Measurements from ENCODE around the gene HIP1.
"Not testable (repeated sequence)": the region's sequence is repeated elsewhere in the genome, so short reads cannot be mapped to it uniquely, and the experiment has no call there.

Gene HIP1

DNA sequence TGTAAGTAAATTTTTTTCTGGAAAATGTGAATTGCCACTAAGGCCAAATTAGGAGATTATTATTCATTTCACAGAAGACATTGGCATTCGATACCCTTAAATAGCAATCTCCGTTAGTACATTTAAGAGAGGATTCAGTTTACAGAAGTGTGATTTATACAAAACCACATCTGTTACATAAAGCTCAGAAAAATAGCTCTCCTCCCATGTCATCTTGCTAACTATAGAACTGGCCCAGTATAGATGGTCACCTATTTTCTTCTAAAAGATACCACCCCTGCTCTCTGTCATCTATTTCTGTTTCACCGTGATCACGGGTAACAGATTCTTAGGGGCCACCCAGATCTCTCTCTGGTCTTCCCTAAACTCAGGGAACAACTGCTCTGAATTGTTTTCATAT, 119.1 kb downstream of the HIP1 start:
- no peak overlapping the region for H3K4me3 ChIP-seq (ENCODE audit: low read depth, low read length)
- no peak for TF ChIP-seq CTCF (IDR thresholded peaks at IDR 0.05; ENCODE audit: low read depth, low read length)

GRCh38 chr7:75617634-75618234, 121.0 kb downstream of the HIP1 start:
- TF ChIP-seq CTCF (IDR thresholded peaks at IDR 0.05; ENCODE audit: low read depth, low read length): no peak
- H3K4me3 ChIP-seq (ENCODE audit: low read depth, low read length): no peak overlapping the region

DNA sequence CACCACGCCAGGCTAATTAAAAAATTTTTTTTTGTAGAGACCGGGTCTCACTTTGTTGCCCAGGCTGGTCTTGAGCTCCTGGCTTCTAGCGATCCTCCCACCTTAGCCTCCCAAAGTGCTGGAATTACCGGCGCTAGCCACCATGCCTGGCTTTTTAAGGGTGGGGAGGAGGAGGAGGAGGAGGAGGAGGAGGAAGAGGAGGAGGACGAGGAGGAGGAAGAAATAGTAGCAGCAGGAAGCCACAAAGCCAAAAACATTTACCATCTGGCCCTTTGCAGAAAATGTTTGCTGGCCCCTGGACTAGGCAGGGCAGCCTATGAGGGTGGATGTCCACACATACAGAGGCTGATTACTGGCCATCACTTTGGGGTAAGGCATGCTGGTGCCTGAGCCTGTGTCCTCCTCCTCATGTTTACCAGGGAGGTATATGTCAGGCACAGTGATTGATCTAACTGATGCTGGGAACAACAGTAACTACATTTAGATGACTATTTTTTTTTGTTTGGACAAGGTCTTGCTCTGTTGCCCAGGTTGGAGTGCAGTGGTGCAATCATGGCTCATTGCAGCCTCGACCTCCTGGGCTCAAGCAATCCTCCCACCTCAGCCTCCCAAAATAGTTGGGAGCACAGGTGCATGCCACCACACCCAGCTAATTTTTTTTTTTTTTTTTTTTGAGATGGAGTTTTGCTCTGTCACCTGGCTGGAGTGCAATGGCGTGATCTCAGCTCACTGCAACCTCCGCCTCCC, 122.1 kb downstream of the HIP1 start:
- no peak for TF ChIP-seq CTCF (IDR thresholded peaks at IDR 0.05; ENCODE audit: low read depth, low read length)
- H3K4me3 ChIP-seq (ENCODE audit: low read depth, low read length): no peak overlapping the region

- H3K4me3 ChIP-seq (ENCODE audit: low read depth, low read length): no peak overlapping the region
- TF ChIP-seq CTCF (IDR thresholded peaks at IDR 0.05; ENCODE audit: low read depth, low read length): no peak
These were observed 124.3 kb downstream of the HIP1 start for GRCh38 chr7:75614401-75614800.

DNA sequence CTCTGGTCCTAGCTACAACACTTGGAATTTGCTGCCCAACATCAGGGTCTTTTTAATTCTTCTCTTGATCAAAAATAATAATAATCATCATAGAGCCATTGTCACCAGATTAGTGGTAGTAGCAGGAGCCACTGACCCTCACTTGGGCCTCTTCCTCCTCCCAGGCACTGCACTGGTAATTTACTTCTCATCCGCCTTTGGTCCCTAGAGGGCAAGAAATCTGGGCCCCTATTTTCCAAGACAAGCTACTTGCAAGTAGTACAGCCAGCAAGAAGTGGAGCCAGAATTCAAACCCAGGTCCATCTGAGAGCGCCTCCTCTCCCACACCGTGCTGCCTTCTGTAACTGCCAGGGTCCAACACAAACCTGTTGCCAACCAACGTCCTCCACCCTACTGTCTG, 125.4 kb downstream of the HIP1 start:
- TF ChIP-seq CTCF (IDR thresholded peaks at IDR 0.05; ENCODE audit: low read depth, low read length): no peak
- no peak overlapping the region for H3K4me3 ChIP-seq (ENCODE audit: low read depth, low read length)

- H3K4me3 ChIP-seq (ENCODE audit: low read depth, low read length): no peak overlapping the region
- TF ChIP-seq CTCF (IDR thresholded peaks at IDR 0.05; ENCODE audit: low read depth, low read length): no peak
These were observed 127.1 kb downstream of the HIP1 start for GRCh38 chr7:75611557-75612178.

GRCh38 chr7:75609416-75609815, 129.3 kb downstream of the HIP1 start:
- not testable (repeated sequence) for H3K4me3 ChIP-seq (ENCODE audit: low read depth, low read length)
